ENCODE measurements around the gene FGA. TPM values are rescaled to one million over a fixed set of nuclear protein-coding genes. Genes with fewer than 3 reads are reported as not detected.

Gene FGA
- total and polyA plus RNA-seq, 4 donors: 8,747 to 25,210 (median 14,399) TPM

- 53% methylated on average over 5 of the region's 5 CpGs for WGBS
- Histone ChIP-seq H3K36me3 (ENCODE audit: control insufficient read depth in 4 of 4, insufficient read depth in 3 of 4, low read depth in 1 of 4, low read length in 3 of 4) (peaks cover 5 to 34% (median 26%) of the 10 kb centered on the region in 4 donors), H3K27ac (ENCODE audit: low read depth in 1 of 2, low read length in 2 of 2) (peak overlapping the region; percentile 4 to 26), H3K27me3 (ENCODE audit: control insufficient read depth in 4 of 4, insufficient read depth in 4 of 4, low read length in 3 of 4) (no peaks in the 10 kb centered on the region), H3K9me3 (ENCODE audit: control insufficient read depth in 4 of 4, low read length in 3 of 4) (no peaks in the 10 kb centered on the region), H3K9ac (ENCODE audit: low read depth in 1 of 2, low read length in 2 of 2) (no peak overlapping the region), H3K4me3 (ENCODE audit: low read depth in 1 of 3, low read length in 3 of 3) (no peak overlapping the region), H3K4me1 (ENCODE audit: control insufficient read depth in 4 of 4, insufficient read depth in 4 of 4, low read length in 3 of 4) (peaks cover 0 to 10% (median 0%) of the 10 kb centered on the region in 4 donors)
- no peak for DNase-seq (ENCODE audit: low spot score)
- TF ChIP-seq EGR1 (IDR thresholded peaks at IDR 0.05; ENCODE audit: low read depth in 2 of 2): no peak
- TF ChIP-seq REST (IDR thresholded peaks at IDR 0.05): no peak
- TF ChIP-seq HNF4A (conservative IDR thresholded peaks at IDR 0.05): no peak
- no peak for TF ChIP-seq NR2F2 (IDR thresholded peaks at IDR 0.05)
- TF ChIP-seq MAX (IDR thresholded peaks at IDR 0.05): no peak
- no peak for TF ChIP-seq FOXA1 (IDR thresholded peaks at IDR 0.05)
Measured at GRCh38 chr4:154569584-154569983, 21.0 kb downstream of the FGA start.

GRCh38 chr4:154569028-154569427 is 21.5 kb downstream of the FGA start:
- peak; percentile 56 for TF ChIP-seq FOXA2 (IDR thresholded peaks at IDR 0.05)
- TF ChIP-seq NR2F2 (IDR thresholded peaks at IDR 0.05): no peak
- DNase-seq (ENCODE audit: low spot score): no peak
- Histone ChIP-seq H3K4me3 (ENCODE audit: low read depth in 1 of 3, low read length in 3 of 3) (no peak overlapping the region), H3K9me3 (ENCODE audit: control insufficient read depth in 4 of 4, low read length in 3 of 4) (no peaks in the 10 kb centered on the region), H3K9ac (ENCODE audit: low read depth in 1 of 2, low read length in 2 of 2) (no peak overlapping the region), H3K36me3 (ENCODE audit: control insufficient read depth in 4 of 4, insufficient read depth in 3 of 4, low read depth in 1 of 4, low read length in 3 of 4) (peaks cover 5 to 37% (median 26%) of the 10 kb centered on the region in 4 donors), H3K27me3 (ENCODE audit: control insufficient read depth in 4 of 4, insufficient read depth in 4 of 4, low read length in 3 of 4) (no peaks in the 10 kb centered on the region), H3K4me1 (ENCODE audit: control insufficient read depth in 4 of 4, insufficient read depth in 4 of 4, low read length in 3 of 4) (peaks cover 0 to 10% (median 0%) of the 10 kb centered on the region in 4 donors), H3K27ac (ENCODE audit: low read depth in 1 of 2, low read length in 2 of 2) (peak overlapping the region in 1 of 2 donors; percentile 26)
- WGBS: 19% methylated on average over 3 of the region's 3 CpGs

GRCh38 chr4:154566639-154567204 is 23.8 kb downstream of the FGA start:
- WGBS: 44% methylated on average over 5 of the region's 5 CpGs
- TF ChIP-seq ZBTB33 (IDR thresholded peaks at IDR 0.05) (no peak), REST (IDR thresholded peaks at IDR 0.05) (no peak), HNF4A (conservative IDR thresholded peaks at IDR 0.05) (no peak)
- peak overlapping the region in 1 of 2 donors; percentile 9 for H3K27ac ChIP-seq (ENCODE audit: low read depth in 1 of 2, low read length in 2 of 2)

More at GRCh38 chr4:154566639-154567204, 23.8 kb downstream of the FGA start:
- peak overlapping the region; percentile 3 to 59 (median 27) for H3K4me3 ChIP-seq (ENCODE audit: low read depth in 1 of 3, low read length in 3 of 3)
- no peaks in the 10 kb centered on the region for H3K9me3 ChIP-seq (ENCODE audit: control insufficient read depth in 4 of 4, low read length in 3 of 4)
- no peaks in the 10 kb centered on the region for H3K27me3 ChIP-seq (ENCODE audit: control insufficient read depth in 4 of 4, insufficient read depth in 4 of 4, low read length in 3 of 4)
- peaks cover 5 to 37% (median 26%) of the 10 kb centered on the region in 4 donors for H3K36me3 ChIP-seq (ENCODE audit: control insufficient read depth in 4 of 4, insufficient read depth in 3 of 4, low read depth in 1 of 4, low read length in 3 of 4)
- peaks cover 0 to 14% (median 1%) of the 10 kb centered on the region in 4 donors for H3K4me1 ChIP-seq (ENCODE audit: control insufficient read depth in 4 of 4, insufficient read depth in 4 of 4, low read length in 3 of 4)
- no peak for DNase-seq (ENCODE audit: low spot score)
- peak overlapping the region in 1 of 2 donors; percentile 72 for H3K9ac ChIP-seq (ENCODE audit: low read depth in 1 of 2, low read length in 2 of 2)
